Measurements from ENCODE around the gene ZXDC.

The ZXDC gene

GRCh38 chr3:126424751-126425150 lies 50.9 kb downstream of the ZXDC start:
- Histone ChIP-seq H3K4me3 (replicated peaks; ENCODE audit: low read depth, low read length) (no peak overlapping the region), H3K36me3 (ENCODE audit: control insufficient read depth, insufficient read depth, low read length) (no peaks in the 10 kb centered on the region), H3K27me3 (replicated peaks; ENCODE audit: control insufficient read depth, insufficient read depth, low read length) (no peaks in the 10 kb centered on the region)
- TF ChIP-seq, protein P1, sequence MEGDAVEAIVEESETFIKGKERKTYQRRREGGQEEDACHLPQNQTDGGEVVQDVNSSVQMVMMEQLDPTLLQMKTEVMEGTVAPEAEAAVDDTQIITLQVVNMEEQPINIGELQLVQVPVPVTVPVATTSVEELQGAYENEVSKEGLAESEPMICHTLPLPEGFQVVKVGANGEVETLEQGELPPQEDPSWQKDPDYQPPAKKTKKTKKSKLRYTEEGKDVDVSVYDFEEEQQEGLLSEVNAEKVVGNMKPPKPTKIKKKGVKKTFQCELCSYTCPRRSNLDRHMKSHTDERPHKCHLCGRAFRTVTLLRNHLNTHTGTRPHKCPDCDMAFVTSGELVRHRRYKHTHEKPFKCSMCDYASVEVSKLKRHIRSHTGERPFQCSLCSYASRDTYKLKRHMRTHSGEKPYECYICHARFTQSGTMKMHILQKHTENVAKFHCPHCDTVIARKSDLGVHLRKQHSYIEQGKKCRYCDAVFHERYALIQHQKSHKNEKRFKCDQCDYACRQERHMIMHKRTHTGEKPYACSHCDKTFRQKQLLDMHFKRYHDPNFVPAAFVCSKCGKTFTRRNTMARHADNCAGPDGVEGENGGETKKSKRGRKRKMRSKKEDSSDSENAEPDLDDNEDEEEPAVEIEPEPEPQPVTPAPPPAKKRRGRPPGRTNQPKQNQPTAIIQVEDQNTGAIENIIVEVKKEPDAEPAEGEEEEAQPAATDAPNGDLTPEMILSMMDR (IDR thresholded peaks at IDR 0.05; ENCODE audit: insufficient read depth, low read length, poor library complexity, severe bottlenecking), result no peak
- no peak for DNase-seq (ENCODE audit: extremely low read depth, insufficient read length)

GRCh38 chr3:126424039-126424717 lies 51.5 kb downstream of the ZXDC start:
- H3K4me3 ChIP-seq (replicated peaks; ENCODE audit: low read depth, low read length), result no peak overlapping the region
- H3K27me3 ChIP-seq (replicated peaks; ENCODE audit: control insufficient read depth, insufficient read depth, low read length), result no peaks in the 10 kb centered on the region; the same call in 1 of the 2 replicates
- no peak for DNase-seq (ENCODE audit: extremely low read depth, insufficient read length)
- TF ChIP-seq, protein P1 (IDR thresholded peaks at IDR 0.05; ENCODE audit: insufficient read depth, low read length, poor library complexity, severe bottlenecking), result no peak
- no peaks in the 10 kb centered on the region for H3K36me3 ChIP-seq (ENCODE audit: control insufficient read depth, insufficient read depth, low read length)

- Histone ChIP-seq H3K36me3 (ENCODE audit: control insufficient read depth, insufficient read depth, low read length) (no peaks in the 10 kb centered on the region), H3K4me3 (replicated peaks; ENCODE audit: low read depth, low read length) (no peak overlapping the region), H3K27me3 (replicated peaks; ENCODE audit: control insufficient read depth, insufficient read depth, low read length) (no peaks in the 10 kb centered on the region; the same call in 1 of the 2 replicates)
- DNase-seq (ENCODE audit: extremely low read depth, insufficient read length), result no peak
- TF ChIP-seq, protein P1 (IDR thresholded peaks at IDR 0.05; ENCODE audit: insufficient read depth, low read length, poor library complexity, severe bottlenecking), result no peak
Observed at GRCh38 chr3:126423191-126424038, 52.3 kb downstream of the ZXDC start.

GRCh38 chr3:126422571-126423091 lies 53.1 kb downstream of the ZXDC start:
- DNase-seq (ENCODE audit: extremely low read depth, insufficient read length), result no peak
- H3K27me3 ChIP-seq (replicated peaks; ENCODE audit: control insufficient read depth, insufficient read depth, low read length), result peaks cover under 1% of the 10 kb centered on the region; the same call in 1 of the 2 replicates
- H3K36me3 ChIP-seq (ENCODE audit: control insufficient read depth, insufficient read depth, low read length), result no peaks in the 10 kb centered on the region
- H3K4me3 ChIP-seq (replicated peaks; ENCODE audit: low read depth, low read length), result no peak overlapping the region
- TF ChIP-seq, protein P1 (IDR thresholded peaks at IDR 0.05; ENCODE audit: insufficient read depth, low read length, poor library complexity, severe bottlenecking), result no peak

- DNase-seq (ENCODE audit: extremely low read depth, insufficient read length), result no peak
- Histone ChIP-seq H3K27me3 (replicated peaks; ENCODE audit: control insufficient read depth, insufficient read depth, low read length) (peaks cover 1% of the 10 kb centered on the region; the same call in 1 of the 2 replicates), H3K4me3 (replicated peaks; ENCODE audit: low read depth, low read length) (no peak overlapping the region), H3K36me3 (ENCODE audit: control insufficient read depth, insufficient read depth, low read length) (no peaks in the 10 kb centered on the region)
- TF ChIP-seq, protein P1 (IDR thresholded peaks at IDR 0.05; ENCODE audit: insufficient read depth, low read length, poor library complexity, severe bottlenecking), result no peak
Observed at GRCh38 chr3:126422121-126422520, 53.6 kb downstream of the ZXDC start.

Measured in GM06990 (cell line).